Lung (tissue), 12 donors: ENCODE data around the gene SGPL1. TPM values are rescaled to one million over a fixed set of nuclear protein-coding genes. Genes with fewer than 3 reads are reported as not detected.

Experiments
- ATAC-seq: fragments of 200-7000 bp; cut with Tn5 transposase; one replicate; pipeline ENCODE4 v1.9.1; 2020; ENCODE audit warnings: moderate number of reproducible peaks; ENCODE audit not compliant: insufficient read depth, low FRiP score
- DNase-seq, 3 donors: peaks; one replicate each; pipeline ENCODE4 v3.0.0-alpha.2; 2013 to 2017
- H3K27ac ChIP-seq, 2 donors: one replicate each; pipeline ENCODE4 v1.5.1; 2013; ENCODE audit warnings: mild to moderate bottlenecking in 2 of 2, moderate library complexity in 2 of 2, control low read depth in 1 of 2, inconsistent platforms in 1 of 2, low read depth in 1 of 2, low read length in 1 of 2
- H3K27me3 ChIP-seq, 3 donors: one replicate each; pipeline ENCODE4 v1.5.1; 2013; ENCODE audit warnings: low read length in 2 of 3; ENCODE audit not compliant: control insufficient read depth in 3 of 3, insufficient read depth in 3 of 3
- H3K36me3 ChIP-seq, 4 donors: one replicate each; pipeline ENCODE4 v1.5.1; 2013; ENCODE audit warnings: low read length in 4 of 4, mild to moderate bottlenecking in 1 of 4, moderate library complexity in 1 of 4; ENCODE audit not compliant: control insufficient read depth in 4 of 4, insufficient read depth in 4 of 4
- H3K4me1 ChIP-seq, 5 donors: one replicate each; pipeline ENCODE4 v1.5.1; 2013; ENCODE audit warnings: low read length in 5 of 5, mild to moderate bottlenecking in 2 of 5, moderate library complexity in 1 of 5; ENCODE audit not compliant: control insufficient read depth in 5 of 5, insufficient read depth in 5 of 5
- H3K4me3 ChIP-seq: one replicate; pipeline ENCODE4 v1.5.1; 2013; ENCODE audit warnings: mild to moderate bottlenecking, control low read depth, moderate library complexity
- H3K9ac ChIP-seq, 2 donors: one replicate each; pipeline ENCODE4 v1.5.1; 2013; ENCODE audit warnings: low read length in 2 of 2, control low read depth in 1 of 2; ENCODE audit not compliant: insufficient read depth in 1 of 2
- H3K9me3 ChIP-seq, 4 donors: one replicate each; pipeline ENCODE4 v1.5.1; 2013; ENCODE audit warnings: low read length in 3 of 4, mild to moderate bottlenecking in 1 of 4, moderate library complexity in 1 of 4; ENCODE audit not compliant: control insufficient read depth in 4 of 4, insufficient read depth in 3 of 4
- WGBS, 2 donors: extraction: QIAGEN DNeasy Blood & Tissue Kit; methylation state at CpG; one replicate each; pipeline ENCODE4 v1.1.7; 2013; 5-methylcytosine and 5-hydroxymethylcytosine counted together
- polyA plus RNA-seq, 2 donors: library from polyadenylated mRNA; stranded (reverse); fragments of 200-250 nt; gene quantifications; one replicate each; pipeline ENCODE4 v1.2.1, GENCODE V29; 2013
- total RNA-seq, 2 donors: library from RNA; depleted of rRNA in 1 of 2; stranded (reverse); fragments of >200 nt in 1 of 2; gene quantifications; one replicate each; pipeline ENCODE4 v1.2.1, GENCODE V29; 2014 to 2021
- TF ChIP-seq, protein P1 (sequence below): IDR thresholded peaks from 2 replicates; pipeline ENCODE4 v1.5.1; 2012; ENCODE audit warnings: mild to moderate bottlenecking; ENCODE audit errors: control extremely low read depth, extremely low read depth
- donor health status: control.
- donor health status: control.
- donor health status: Bipolar disorder and iron deficiency.
- donor health status: healthy.
- donor health status: DM: yes; HTN: yes; CAD: no.

Gene SGPL1
- total and polyA plus RNA-seq, 4 donors, result 8.3 to 57.4 (median 30.8) TPM

DNA sequence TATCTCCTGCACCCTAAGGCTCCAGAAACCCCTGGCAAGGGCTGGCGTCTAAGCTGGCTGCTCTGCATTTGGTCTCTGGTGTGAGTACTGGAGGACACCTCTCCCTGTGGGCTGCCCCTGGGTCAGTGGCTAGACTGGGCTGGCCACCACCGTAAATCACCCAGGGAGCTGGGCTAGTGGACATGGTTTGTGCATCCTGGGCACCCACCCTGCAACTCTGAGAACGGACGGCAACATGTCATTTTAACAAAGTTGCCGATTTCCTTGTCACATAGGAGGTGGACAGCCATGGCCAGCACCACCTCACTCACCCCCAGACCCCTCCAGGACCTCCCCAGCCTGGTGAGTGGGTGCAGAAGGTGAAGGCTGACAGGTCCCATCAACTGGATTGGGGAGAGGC is 99.5 kb downstream of the SGPL1 start:
- WGBS, 2 donors, result 88 to 90% methylated on average over 5 of the region's 5 CpGs
- Histone ChIP-seq H3K27ac (no peak overlapping the region), H3K9ac (no peak overlapping the region), H3K27me3 (no peaks in the 10 kb centered on the region), H3K4me1 (peaks cover 0 to 17% (median 4%) of the 10 kb centered on the region in 5 donors), H3K36me3 (no peaks in the 10 kb centered on the region), H3K4me3 (no peak overlapping the region), H3K9me3 (no peaks in the 10 kb centered on the region)
- no peak for DNase-seq
- TF ChIP-seq, protein P1, sequence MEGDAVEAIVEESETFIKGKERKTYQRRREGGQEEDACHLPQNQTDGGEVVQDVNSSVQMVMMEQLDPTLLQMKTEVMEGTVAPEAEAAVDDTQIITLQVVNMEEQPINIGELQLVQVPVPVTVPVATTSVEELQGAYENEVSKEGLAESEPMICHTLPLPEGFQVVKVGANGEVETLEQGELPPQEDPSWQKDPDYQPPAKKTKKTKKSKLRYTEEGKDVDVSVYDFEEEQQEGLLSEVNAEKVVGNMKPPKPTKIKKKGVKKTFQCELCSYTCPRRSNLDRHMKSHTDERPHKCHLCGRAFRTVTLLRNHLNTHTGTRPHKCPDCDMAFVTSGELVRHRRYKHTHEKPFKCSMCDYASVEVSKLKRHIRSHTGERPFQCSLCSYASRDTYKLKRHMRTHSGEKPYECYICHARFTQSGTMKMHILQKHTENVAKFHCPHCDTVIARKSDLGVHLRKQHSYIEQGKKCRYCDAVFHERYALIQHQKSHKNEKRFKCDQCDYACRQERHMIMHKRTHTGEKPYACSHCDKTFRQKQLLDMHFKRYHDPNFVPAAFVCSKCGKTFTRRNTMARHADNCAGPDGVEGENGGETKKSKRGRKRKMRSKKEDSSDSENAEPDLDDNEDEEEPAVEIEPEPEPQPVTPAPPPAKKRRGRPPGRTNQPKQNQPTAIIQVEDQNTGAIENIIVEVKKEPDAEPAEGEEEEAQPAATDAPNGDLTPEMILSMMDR, result no peak
- ATAC-seq, result no peak

DNA sequence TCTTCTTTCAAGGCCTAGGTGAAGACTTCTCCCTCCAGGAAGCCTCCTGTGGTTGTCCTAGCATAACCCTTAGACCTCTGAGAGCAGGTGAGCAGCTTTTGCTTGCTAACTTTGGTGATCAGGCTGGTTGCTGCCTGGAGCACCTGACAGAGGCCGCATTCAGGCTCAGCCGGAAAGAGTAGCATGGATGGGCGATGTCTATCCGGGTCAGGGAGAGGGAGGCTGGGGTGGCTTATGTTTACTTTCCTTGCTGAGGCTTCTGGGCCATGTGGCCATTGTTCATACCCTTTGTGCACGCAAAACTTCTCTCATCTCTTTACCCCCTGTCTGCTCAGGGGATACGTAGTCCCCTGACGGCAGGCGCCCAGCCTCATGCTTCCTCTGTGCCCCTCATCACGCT is 100.1 kb downstream of the SGPL1 start:
- H3K9me3 ChIP-seq, result no peaks in the 10 kb centered on the region
- 91 to 95% methylated on average over 9 of the region's 9 CpGs for WGBS, 2 donors
- no peak for DNase-seq

DNA sequence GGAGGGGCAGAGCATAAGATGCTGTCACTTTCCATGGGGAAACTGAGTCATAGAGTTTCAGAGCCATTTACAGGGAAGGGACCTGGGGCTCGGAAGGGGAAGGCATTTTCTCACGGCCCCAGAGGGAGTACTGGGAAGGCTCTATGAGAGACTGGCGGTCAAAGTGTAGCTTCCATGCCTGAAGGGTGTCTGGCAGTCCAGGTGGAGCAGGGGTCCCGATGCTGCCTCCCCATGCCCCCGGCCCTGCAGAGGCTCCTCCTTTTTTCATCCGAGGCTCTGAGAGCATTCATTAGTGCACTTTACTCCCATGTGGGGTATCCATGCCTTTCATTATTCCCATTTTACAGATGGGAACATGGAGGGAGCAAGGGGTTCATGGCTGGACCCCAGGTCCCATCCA is 100.5 kb downstream of the SGPL1 start:
- DNase-seq (no peak), ATAC-seq (no peak)
- TF ChIP-seq, protein P1, result no peak
- Histone ChIP-seq H3K9ac (no peak overlapping the region), H3K4me1 (peaks cover 0 to 17% (median 4%) of the 10 kb centered on the region in 5 donors), H3K27ac (no peak overlapping the region), H3K4me3 (no peak overlapping the region), H3K27me3 (no peaks in the 10 kb centered on the region), H3K9me3 (no peaks in the 10 kb centered on the region), H3K36me3 (no peaks in the 10 kb centered on the region)
- 90 to 100% methylated on average over 6 of the region's 6 CpGs for WGBS, 2 donors

More for the DNA sequence above, 100.1 kb downstream of the SGPL1 start:
- H3K27me3 ChIP-seq, result no peaks in the 10 kb centered on the region
- H3K27ac ChIP-seq, result no peak overlapping the region
- no peak for ATAC-seq
- no peak overlapping the region for H3K4me3 ChIP-seq
- TF ChIP-seq, protein P1, result no peak
- no peaks in the 10 kb centered on the region for H3K36me3 ChIP-seq
- H3K9ac ChIP-seq, result no peak overlapping the region
- peaks cover 0 to 17% (median 4%) of the 10 kb centered on the region in 5 donors for H3K4me1 ChIP-seq

DNA sequence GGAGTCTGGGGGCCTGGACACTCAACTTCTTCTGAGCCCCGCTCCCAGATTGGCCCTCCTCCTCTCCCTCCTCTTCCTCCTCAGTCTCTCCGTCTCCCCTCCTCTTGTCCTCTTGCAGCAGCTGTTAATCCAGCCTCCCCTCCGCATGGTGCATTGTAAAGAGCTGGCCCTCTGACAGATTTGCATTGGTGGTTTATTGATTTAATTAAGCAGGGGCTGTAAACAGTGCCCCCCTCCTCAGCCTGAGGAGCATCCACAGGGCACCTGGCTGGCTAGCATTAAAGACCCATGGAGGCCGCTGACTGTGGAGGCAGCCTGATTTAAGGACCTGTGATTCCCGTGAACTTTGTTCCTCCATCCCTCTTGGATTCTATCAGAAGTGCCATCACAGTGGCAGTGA is 101.5 kb downstream of the SGPL1 start:
- H3K36me3 ChIP-seq, result no peaks in the 10 kb centered on the region
- DNase-seq (no peak), ATAC-seq (no peak)
- no peak overlapping the region for H3K9ac ChIP-seq
- no peak overlapping the region for H3K27ac ChIP-seq
- WGBS, 2 donors, result 76 to 78% methylated on average over 5 of the region's 5 CpGs
- H3K4me1 ChIP-seq, result peaks cover 0 to 17% (median 4%) of the 10 kb centered on the region in 5 donors
- no peaks in the 10 kb centered on the region for H3K9me3 ChIP-seq
- no peaks in the 10 kb centered on the region for H3K27me3 ChIP-seq
- TF ChIP-seq, protein P1, result no peak
- H3K4me3 ChIP-seq, result no peak overlapping the region
